Fibroblast of skin of back (primary cell): ENCODE results near the gene RERE. TPM values are rescaled to one million over a fixed set of nuclear protein-coding genes. Genes with fewer than 3 reads are reported as not detected.
A peak's percentile ranks its signal among the peaks of the same experiment; 100 is the strongest.

Experiments used
- DNase-seq: peaks from one replicate; pipeline ENCODE4 v3.0.0-alpha.2; 2013
- polyA plus RNA-seq, 2 experiments: library from polyadenylated mRNA; unstranded; fragments of 120-200 nt; gene quantifications; one replicate each; pipeline ENCODE4 v1.2.1, GENCODE V29; 2013; ENCODE audit not compliant: insufficient read length in 2 of 2

Gene RERE
- polyA plus RNA-seq (2013, experiment 1 of 2; ENCODE audit: insufficient read length) = 55.3 TPM
- 56.2 TPM for polyA plus RNA-seq (2013, experiment 2 of 2; ENCODE audit: insufficient read length)

DNA sequence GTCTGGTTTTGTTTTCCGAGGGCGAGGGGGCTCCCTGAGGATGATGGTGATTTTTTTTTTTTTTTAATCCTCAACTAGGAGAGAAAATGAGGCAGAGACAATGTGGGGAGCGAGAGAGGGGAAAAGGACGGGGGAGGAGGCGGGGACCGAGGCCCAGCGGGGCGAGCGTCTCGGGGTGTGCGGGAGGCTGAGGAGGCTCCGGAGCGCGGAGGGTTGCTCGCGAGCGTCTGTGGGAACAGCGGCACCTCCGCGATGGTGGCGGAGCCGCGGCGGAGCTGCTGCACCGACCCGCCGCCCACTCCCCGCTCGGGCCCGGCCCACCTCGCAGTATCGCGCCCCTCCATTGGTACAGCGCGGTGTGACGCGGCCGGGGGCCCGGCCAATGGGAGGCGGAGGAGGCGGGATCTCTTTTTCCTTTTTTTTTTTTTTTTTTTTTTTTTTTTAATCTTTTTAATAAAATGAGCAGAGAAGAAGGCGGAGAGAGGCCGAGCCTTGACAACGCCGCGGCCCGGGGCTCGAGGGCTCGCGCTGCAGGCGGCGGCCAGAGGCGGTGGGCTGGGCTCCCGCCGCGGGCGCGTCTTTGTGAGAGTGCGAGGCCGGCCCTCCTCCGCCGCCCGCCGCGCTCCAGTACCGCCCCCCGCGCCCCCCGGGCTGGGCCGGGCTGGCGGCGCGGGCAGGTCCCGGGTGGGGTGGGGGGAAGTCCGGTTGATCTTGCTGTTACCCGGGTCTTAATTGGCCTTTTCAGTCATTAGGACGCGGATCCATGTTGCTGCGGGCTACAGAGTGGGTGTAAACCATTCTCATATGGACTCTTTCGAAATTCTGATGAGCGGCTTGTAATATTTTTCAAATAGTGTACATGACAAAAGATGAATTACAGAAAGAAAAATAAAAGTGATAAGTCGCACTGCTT, at the start of gene RERE:
RERE (minus strand) TSS at position 229 of the 913 bp plus-strand sequence.
- peak; percentile 92 for DNase-seq

DNA sequence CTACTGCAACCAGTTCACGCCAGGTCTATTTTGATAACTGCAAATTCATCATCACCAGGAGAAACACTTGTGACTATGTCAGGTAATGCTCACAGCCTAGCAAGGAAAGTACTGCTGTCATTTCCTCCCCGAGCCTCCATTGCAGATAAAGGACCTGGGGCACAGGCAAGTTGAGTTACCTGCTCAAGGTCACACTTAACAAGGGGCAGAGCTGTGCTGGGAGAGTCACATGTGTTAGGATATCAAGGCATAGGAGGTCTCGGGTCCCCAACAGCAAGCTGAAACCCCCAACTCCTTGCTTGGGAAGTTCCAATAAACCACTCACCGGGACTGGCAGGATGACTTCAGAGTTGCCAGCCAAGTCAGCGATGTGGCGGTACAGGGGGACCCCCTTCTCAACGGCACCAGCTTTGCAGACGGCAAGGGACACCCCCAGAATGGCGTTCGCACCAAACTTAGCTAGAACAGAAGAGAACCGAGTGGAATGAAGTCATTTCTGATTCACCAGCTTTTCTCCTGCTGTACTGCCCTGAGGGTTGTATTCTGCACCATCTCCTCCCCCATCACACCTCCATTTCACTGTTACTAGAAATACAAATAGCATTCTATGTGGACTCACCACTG, 49.5 kb upstream of the RERE start:
- no peak for DNase-seq

GRCh38 chr1:8866173-8866791, 48.8 kb upstream of the RERE start:
- DNase-seq = no peak

DNA sequence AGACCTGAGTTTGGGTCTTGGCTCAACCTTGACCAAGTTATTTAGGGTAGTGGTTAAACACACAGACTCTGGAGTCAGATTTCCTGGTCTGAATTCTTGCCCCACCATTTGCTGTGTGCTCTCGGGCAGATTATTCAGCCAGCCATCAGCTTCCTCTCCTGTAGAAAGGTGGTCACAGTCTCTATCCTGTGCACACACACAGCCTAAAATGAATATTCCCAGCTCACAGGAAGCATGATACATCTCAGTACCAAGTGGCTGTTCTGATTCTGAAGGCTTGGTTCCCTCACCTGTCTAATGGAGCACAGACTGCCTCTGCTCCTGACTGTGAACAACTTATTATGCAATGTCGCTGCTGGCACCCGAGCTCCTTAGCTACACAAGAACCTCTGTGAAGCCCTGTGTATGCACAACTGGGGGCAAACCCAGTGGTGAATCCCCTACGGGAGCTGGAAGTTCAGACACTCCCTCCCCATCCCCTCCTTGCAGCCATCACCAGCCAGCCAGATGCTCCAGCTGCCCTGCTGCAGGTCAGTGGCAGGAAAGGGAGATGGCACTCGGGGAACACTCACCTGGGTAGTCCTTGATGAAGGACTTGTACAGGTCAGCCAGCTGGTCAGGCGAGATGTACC, 47.4 kb upstream of the RERE start:
- no peak for DNase-seq

- DNase-seq = no peak
These were observed 46.4 kb upstream of the RERE start for GRCh38 chr1:8863794-8864233.

GRCh38 chr1:8863138-8863537, 45.7 kb upstream of the RERE start:
- no peak for DNase-seq

DNA sequence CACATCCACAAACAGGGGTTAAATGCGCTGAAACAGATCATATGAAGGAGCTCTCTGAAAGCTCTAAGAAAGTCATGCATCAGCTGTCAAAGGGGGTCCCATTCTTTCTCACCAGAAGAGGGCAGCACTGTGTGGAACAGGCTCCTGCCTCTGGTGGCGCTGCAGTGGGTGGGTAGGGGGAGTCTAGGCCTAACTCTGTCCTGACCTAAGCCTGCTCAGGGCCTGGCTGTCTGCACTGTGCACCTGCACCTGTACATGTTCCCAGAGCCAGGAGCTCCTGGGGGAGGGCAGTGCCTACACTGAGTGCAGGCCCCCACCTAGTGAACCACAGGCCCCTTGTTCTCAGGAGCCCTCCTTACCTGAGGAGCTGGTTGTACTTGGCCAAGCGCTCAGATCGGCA, 45.1 kb upstream of the RERE start:
- DNase-seq = no peak

- no peak for DNase-seq
These were observed 43.5 kb upstream of the RERE start for GRCh38 chr1:8860738-8861516.

GRCh38 chr1:8858888-8859706, 41.7 kb upstream of the RERE start:
- peak; percentile 58 for DNase-seq

DNA sequence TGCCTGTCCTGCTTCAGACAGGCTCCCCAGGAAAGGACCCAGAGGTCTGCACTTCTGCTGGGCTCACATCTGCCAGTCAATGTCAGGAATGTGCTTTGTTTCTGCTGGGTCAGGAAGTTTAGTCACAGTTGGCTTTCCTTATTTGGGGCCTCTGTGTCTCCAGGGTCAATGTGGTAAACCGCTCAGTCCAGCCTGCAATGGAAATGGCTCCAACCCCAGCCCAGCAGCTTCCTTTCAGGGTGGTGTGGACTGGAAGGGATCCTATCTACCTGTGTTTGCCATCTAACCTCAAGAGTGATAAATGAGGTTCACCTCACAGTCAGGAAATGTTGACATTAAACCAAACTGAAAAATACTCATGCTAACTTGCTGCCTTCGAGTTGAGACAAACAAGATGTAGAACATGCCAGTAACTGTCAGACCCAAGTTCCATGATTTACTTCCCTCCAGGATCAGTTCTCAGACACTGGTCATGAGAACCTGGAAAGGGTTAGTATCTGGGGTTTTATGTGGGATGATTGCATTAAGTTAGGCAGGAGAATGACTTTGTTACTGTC, 40.8 kb upstream of the RERE start:
- peak; percentile 73 for DNase-seq

GRCh38 chr1:8856689-8857412, 39.4 kb upstream of the RERE start:
- no peak for DNase-seq

DNA sequence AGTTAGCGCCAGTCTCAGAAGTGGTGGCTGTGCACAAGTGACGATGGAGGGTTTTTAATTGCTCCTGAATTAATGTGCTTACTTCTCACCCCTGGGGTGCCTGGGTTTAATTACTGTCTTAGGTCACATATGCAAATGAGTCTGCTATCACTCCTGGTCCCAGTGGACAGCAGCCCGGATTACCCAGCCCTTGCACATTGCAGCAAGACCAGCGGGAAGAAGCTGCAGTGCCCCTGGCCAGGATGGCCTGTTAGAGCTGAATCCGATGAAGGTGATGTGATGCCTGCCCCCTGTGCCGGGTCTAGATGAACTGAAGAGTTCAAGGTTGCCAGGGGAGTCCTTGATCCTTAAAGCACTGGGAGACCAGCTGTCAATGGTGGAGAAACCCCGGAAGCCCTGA, 36.8 kb upstream of the RERE start:
- DNase-seq = no peak

DNA sequence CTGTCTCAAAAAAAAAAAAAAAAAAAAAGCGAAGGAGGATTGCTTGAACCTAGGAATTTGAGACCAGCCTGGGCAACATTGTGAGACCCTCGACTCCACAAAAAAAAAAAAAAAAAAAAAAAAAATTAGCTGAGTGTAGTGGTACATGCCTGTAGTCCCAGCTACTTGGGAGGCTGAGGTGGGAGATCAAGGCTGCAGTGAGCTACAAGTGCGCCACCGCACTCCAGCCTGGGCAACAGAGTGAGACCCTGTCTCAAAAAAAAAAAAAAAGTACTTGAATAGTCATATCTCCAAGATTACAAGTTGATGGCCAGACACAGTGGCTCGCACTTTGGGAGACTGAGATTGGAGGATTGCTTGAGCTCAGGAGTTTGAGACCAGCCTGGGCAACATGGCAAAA, 33.6 kb upstream of the RERE start:
- DNase-seq = no peak

DNA sequence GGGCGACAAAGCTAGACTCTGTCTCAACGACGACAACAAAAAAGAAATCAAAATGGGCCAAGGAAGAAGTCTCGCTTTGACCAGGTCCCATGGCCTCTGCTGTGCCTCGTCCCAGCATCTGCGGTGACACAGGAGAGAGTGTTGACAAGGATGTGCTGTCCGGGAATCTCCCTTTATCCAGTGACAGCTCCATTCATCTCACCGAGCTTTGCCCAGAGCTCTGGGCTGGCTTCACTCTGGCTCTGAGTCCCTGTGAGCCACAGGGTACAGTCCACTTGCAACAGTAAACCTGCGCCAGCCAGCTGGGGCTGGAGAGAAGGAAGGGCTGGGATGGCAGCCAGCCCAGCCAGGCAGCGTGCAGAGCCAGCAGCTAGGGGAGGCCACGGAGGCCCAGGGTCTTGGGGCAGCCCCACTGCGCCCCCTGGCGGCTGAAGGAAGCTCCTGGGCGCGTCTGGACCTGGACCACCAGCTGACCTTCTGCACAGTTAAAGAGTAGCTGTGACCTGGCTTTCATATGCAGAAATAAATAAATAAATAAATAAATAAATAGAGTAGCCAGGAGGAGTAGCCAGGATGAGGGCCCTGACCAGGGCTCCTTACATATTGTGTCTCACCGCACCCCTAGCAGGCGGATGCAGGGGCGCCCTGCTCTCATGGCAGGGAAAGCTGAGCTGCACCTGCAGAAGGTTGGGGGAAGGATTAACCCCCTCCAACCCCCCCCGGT, 31.4 kb upstream of the RERE start:
- peak; percentile 84 for DNase-seq

DNA sequence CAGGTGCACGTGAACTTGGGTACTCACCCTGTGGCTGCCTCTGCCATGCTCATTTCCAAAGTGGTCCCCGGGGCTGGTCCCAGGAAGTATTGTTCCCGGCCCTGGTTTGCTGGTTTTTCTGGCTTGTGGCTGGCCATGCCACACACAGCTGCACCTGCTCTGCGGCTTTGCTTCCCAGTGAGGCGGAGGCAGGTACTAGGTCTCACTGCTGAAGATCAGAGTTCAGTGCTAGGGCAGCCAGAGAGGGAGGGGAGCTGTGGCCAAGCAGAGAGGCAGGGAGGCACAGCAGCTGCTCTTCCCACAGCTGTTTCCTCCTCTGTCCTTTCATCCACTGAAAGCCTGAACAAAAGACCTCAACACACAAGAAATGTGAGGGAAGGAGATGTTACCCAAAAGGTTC, 30.6 kb upstream of the RERE start:
- DNase-seq = no peak

DNA sequence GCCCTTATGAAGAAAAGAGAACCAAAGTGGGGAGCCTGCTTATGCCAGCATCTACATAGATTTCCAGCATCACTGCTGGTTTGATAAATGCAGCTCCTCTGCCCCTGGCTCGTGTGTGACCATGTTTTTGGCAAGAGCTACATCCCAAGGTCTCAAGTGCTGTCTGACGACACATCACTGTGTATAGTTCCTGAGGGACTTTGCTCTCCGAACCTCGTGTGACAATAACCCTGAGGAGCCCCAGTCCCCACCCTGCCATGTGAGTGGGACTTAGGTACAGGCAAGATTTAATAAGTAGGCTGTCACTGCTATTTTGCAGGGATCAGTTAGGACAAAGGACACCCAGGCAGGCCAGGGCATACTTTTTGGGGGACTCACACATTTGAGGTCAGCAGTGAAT, 28.8 kb upstream of the RERE start:
- DNase-seq = no peak

- no peak for DNase-seq
These were observed 28.0 kb upstream of the RERE start for GRCh38 chr1:8845104-8846097.

DNA sequence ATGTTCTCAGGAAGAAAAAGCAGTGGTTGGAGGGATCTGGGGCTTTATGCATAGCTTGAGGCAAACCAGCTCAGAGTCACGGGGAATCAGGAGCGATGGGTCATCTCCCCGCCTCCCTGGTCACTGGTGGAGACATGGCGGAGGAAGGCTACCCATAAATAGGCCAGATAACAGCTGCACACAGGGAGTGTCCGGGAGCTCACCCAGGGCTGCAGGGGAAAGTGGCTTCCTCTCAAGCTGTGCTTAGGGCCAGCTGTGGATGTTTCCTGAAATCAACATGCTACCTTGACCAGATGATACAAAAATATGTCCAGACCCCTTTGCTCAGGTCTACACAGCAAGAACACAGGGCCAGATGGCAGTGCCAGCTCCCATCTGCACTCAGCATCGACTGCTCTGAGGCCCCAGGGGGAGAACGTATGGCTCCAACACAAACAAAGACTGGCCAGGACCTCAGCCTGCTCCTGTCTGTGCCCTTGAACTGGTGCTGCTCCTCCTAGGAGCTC, 27.1 kb upstream of the RERE start:
- DNase-seq = no peak
